ENCODE measurements around the gene CCDC186.

DNA sequence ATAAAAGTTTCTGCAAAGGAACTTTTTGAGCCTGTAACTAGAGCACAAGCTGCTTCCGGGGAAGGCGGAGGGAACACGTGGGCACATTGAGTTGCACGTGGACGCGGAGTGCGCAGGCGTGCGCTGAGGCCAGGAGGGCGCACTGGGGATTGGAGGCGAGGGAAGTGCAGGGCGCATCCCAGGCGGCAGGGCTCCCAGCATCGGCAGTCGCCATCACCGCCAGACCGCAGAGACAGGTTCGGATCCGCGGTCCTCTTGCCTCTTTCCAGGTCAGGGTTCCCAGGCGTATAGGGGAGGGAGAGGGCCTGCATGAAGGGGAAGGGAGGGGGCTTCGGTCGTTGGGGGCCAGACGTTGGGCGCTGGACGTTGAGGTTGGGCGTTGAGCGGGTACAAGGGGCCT is 5.1 kb upstream of the CCDC186 start, which contains the start of gene TDRD1:
- no peak for TF ChIP-seq POLR2AphosphoS5 (IDR thresholded peaks at IDR 0.05)
- TF ChIP-seq, protein P1, sequence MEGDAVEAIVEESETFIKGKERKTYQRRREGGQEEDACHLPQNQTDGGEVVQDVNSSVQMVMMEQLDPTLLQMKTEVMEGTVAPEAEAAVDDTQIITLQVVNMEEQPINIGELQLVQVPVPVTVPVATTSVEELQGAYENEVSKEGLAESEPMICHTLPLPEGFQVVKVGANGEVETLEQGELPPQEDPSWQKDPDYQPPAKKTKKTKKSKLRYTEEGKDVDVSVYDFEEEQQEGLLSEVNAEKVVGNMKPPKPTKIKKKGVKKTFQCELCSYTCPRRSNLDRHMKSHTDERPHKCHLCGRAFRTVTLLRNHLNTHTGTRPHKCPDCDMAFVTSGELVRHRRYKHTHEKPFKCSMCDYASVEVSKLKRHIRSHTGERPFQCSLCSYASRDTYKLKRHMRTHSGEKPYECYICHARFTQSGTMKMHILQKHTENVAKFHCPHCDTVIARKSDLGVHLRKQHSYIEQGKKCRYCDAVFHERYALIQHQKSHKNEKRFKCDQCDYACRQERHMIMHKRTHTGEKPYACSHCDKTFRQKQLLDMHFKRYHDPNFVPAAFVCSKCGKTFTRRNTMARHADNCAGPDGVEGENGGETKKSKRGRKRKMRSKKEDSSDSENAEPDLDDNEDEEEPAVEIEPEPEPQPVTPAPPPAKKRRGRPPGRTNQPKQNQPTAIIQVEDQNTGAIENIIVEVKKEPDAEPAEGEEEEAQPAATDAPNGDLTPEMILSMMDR (IDR thresholded peaks at IDR 0.05): no peak
